Right forelimb (tissue), 1 donor: ENCODE results near the gene BMPR1A.

Source experiments
- DNase-seq: peaks from one replicate; pipeline ENCODE4 v3.0.0-alpha.2; 2018

Gene BMPR1A

DNA sequence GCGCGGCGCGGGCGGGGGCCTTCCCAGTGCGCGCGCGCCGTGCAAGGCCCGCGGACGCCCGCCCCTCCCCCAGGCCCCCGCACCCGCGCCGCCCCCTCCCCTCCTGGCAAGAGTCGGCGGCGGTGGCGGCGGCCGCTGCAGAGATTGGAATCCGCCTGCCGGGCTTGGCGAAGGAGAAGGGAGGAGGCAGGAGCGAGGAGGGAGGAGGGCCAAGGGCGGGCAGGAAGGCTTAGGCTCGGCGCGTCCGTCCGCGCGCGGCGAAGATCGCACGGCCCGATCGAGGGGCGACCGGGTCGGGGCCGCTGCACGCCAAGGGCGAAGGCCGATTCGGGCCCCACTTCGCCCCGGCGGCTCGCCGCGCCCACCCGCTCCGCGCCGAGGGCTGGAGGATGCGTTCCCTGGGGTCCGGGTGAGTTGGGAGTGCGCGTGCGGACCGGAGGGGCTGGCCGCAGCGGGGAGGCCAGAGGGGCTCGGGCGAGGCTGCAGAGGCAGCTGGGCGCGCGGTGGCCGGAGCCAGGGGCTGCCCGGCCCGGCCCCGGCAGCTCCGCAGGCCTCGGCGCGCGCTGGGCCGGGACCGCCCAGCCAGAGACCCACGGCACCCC is at the start of gene BMPR1A:
Gene BMPR1A (plus strand): TSS at position 109 of the 602 bp plus-strand sequence. CDS start 119,400 bp downstream, outside the sequence.
- DNase-seq: peak; percentile 97

DNA sequence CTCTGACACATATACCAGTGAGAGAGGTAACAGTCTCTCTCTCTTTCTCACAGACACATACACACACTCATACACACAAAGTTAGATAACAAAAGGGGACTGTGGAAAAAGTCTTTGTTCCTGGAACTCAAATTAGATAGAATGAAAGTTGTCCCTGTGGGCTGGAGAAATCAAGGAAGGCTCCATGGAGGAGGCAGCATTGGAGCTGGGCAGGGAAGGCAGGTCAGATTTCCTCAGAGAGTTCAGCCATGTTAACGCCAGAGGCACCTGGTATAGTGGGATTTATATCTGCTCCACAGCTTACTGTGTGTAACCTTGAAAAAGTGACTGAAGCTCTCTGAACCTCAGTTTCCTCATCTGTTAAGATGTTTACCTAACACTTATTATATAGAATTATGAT is 49.4 kb upstream of the BMPR1A start:
- DNase-seq: no peak

DNA sequence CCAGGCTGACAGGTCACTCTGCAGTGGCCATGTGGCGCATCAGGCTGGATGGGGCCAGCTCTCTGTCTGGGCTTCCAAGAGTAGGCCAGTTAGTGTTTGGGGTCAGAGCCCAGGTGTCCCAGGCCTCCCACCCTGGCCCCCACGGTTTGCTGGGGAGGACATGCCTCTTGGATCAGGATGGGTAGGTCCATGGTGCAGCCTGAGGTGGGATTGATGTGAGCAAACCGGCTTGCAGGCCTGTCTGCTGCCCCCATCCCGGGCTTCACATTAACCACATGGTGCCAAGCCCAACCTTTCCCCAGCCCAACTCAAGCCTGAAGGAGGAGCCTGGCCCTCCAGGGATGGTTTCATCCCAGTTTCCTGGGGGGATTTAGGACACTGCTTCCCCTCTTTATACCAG is 48.9 kb upstream of the BMPR1A start:
- no peak for DNase-seq

DNA sequence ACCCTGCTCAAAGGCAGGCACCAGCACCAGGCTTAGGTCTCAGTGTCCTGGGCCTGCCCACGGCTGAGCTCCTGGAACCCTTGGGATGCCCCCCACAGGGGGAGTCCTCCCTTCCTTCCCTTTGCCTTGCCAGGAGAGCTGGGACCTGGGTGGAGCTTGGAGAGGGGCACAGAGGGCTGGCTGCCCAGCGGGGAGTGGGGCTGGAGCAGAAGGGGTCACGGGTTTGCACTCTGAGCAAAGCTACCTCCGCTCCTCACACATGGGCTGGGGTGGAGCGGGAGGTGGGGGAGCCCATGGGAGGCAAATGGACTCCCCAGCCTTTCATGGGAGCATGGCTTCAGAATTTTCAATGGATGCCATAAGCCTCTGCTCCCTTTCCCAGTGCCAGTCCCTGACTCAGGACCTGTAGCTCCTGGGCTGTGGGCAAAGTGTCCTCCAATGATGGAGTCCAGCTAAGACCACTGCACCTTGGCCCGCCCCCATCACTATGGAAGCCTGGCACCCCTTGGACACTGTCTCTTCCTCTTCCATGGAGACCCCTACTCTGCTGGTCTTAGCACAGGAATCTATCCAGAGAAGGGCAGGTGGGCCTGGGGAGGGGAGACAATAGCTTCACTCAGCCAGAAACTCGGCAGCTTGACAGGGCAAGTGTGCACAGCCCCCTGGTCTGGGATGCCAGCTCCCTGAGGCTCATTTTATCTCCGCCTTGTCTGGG is 48.2 kb upstream of the BMPR1A start:
- no peak for DNase-seq

DNA sequence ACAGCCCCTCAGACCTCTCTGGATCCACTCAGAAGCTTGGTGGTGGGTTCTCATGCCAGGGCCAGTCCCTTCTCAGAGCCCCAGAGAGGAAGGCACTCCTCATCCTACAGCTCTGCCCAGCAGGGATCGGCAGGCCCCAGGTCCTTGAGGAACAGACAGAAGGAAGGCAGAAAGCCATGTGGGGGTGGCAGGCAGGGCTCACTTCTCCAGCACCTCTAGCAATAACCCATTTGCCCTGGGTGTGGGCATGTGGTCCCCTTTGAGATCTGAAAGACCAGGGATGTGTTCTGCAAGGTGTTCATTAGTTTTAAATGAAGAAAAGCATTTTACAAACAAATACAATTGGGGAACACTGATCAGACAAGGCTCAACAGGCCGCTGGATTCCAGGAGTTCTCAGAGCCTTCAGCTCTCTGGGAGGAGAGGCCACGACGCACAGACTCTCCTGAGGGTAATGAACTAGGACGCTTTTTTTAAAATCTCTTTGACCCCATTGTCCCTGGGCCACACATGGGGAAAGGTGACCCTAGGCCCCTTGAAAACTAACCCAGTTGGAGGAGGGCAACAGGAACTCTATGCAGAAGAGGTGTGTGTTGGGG is 47.5 kb upstream of the BMPR1A start:
- no peak for DNase-seq

DNA sequence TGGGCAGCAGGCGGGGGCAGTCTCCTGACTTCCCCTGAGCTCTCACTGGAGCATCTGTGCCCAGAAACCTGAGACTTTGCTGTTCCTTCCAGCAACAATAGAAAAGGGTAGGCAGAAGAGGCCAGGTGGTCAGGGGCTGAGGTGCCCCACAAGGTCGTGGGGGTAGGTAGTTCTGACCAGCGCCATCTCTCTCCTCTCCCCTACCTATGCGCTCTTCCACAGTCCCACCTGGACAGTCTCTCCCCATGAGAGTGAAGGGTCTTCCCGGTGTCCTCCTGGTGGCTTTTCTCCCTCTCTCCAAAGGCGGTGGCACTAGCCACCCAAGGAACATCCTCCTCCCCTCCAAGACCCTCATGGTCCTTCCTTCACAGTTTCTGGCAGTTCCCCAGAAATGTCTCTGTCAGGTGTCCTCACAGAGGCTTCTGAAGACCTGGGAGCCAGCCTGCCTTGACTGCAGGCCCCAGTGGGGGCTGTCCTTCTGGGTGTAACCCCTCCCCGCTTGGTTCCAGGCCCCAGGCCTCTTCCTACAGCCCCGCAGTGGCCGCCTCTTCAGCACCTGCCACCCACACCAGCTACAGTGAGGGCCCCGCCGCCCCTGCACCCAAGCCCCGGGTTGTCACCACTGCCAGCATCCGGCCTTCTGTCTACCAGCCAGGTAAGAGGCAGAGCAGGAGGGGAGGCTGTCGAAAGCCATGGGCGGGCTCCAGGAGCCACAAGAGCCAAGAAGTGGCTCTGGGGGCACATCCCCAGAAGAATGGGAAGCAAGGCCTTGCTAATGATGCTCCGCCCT is 46.8 kb upstream of the BMPR1A start:
- no peak for DNase-seq

DNA sequence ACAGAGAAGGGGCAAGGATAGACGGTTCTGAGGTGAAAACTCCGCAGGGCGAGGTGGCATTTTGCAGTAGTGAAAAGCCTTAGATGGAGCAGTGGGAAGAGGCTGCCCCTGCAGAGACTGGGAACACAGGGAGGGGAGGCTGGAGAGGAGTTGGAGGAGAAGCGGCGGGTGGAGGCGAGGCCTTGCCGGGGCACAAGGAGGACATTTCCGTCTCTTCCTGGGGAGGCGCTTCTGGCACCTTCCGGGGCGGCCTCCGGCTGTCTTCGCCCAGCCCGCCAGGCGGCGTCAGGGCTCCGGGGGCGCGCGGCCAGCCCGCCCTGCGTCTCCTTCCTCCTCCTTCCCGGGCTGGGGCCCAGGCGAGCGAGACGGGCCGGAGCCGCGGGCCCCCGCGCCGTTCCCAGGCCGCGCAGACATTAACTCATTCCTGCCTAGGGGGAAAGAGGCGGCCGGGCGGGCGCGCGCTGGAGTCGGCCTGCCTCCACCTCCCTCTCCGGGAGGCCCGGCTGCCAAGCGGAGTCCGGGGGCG is 45.4 kb upstream of the BMPR1A start:
- peak; percentile 95 for DNase-seq

DNA sequence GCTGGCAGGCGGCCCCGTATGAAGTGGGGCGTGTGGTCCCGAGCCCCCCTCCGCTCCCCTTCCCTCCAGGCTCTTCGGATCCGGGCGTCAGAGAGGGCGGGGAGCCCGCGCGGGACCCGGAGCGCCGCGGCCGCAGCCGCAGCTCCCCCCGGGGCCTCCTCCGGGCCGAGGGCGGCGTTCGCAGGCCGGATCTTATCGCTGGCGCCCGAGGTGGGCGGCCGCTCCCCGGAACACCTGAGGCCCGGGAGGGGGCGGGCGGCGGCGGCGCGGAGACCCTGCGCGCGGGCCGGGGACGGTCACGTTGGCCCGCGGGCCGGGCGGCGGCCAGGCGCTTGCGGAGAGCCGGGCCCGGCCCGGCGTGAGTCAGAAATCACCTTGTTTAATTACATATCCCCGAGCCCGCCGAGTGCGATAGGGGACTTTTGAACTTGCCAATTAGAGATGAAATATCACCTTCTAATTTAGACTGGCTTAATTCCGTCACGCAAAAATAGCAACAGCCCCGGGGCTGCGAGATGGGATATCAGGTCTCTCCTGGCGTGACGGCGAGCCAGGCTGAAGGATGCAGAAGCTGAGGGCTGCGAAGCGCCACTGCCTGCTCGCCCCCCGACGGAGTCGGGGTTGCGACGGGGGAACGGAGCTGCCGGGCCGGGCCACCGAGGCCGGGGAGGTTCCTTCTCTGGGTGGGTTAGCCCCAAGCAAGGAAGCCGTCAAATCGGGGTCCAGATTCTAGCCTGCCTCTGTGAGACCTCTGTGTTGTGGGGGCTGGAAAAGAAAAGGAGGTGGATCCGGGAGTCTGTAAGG is 44.7 kb upstream of the BMPR1A start:
- peak; percentile 80 for DNase-seq

DNA sequence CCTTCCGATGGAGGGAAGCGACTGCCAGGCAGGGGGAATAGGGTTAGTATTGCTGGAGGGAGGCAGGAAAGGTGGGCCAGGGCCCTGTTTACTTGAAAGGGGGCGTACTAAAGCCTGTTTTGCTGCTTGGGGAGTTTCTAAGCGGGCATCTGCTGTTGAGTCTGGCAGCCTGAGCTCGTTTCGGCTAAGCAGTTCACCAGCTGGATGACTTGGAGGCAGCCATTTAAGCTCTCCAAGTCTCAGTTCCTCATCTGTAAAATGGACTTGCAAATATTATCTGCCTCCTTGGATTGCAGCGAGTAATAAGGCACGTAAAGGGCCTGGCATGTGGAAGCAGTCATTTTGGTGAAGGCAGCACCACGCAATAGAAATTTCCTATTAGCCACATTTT is 44.1 kb upstream of the BMPR1A start:
- no peak for DNase-seq

DNA sequence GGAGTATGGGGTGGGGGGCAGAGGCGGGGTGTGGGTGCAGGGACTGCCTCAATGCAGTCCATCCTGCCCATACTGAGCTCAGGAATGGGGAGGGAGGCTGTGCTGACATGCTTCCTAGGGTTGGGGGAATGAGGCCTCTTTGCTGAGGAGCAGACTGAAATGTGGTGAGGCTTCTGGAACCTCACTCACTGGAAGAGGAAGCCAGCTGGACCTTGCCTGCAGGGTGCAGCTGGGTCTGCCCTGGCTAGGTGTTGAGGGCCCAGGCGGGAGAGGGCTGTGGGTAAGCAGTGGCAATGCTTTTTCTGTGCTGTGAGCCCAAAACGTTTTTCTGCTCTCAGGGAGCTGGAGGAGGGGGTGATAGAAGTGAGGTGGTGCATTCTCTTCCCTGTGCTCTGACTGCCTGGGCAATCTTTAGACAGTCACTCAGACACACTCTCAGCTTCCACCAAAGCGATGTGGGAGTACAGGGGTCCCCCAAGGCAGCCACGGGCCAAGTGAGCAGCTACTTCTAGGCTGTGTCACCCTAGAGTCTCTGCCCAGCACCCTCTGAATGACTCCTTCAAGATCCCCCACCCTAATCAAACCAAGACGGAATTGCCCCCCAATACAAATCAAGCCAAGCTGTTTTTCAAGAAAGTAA is 41.1 kb upstream of the BMPR1A start:
- no peak for DNase-seq

DNA sequence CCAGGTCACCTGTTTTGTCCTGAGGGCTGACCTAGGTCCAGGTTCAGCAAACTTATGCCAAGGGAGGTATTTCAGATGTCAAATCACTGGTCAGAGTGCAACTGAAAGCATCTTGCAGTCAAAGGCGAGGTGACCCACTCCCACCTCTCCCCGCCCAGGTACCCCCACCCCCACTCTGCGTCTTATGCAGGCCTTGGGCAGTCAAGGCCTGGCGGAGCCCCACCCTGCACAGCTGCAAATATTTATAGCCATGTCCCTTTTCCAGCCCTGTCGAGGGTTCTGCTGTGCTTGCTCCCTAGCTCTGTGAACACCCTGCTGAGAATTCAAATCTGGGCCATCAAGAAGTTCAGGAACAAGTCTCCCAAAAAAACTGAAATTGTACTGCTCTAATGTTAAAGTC is 40.6 kb upstream of the BMPR1A start:
- no peak for DNase-seq

DNA sequence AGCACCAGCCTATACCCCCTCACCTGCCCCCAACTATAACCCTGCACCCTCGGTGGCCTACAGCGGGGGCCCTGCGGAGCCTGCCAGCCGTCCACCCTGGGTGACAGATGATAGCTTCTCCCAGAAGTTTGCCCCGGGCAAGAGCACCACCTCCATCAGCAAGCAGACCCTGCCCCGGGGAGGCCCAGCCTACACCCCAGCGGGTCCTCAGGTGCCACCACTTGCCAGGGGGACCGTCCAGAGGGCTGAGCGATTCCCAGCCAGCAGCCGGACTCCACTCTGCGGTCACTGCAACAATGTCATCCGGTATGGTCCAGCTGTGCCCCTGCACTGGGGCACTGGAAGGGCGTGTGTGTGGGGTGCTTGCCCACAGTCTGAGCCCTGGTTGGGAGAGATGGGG is 40.0 kb upstream of the BMPR1A start:
- DNase-seq: no peak

DNA sequence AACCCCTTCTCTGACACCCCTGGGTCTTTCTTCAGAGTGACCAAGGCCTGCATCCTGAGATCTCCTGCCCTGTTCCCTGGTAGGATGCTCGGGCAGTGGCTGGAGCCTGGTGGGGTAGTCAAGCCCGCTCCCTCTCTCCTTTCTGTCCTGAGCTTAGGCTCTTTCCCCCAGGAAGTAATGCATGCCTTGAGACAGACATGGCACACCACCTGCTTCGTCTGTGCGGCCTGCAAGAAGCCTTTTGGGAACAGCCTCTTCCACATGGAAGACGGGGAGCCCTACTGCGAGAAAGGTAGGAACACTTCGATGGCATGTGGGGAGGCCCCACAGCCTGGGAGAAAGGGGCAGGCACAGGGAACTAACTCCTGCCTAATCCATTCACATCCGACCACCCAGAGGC is 37.9 kb upstream of the BMPR1A start:
- DNase-seq: no peak

DNA sequence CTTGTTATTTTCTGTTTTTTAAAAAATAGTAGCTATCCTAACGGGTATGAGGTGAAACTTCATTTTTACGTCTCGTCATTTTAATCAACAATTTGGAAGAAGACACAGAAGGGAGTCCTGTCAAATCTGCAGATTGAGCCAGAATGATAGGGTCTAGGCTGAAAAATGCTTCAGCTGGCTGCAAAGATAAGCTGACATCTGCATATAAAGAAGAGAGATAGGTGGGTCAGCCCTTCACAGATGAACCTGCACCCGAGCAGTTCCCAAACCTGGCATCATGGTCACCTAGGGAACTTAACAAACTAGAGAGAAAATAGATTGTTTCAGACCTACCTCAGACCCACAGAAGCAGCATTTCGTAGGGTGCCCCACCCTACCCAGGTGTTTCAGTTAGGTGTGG is 35.2 kb upstream of the BMPR1A start:
- no peak for DNase-seq

DNA sequence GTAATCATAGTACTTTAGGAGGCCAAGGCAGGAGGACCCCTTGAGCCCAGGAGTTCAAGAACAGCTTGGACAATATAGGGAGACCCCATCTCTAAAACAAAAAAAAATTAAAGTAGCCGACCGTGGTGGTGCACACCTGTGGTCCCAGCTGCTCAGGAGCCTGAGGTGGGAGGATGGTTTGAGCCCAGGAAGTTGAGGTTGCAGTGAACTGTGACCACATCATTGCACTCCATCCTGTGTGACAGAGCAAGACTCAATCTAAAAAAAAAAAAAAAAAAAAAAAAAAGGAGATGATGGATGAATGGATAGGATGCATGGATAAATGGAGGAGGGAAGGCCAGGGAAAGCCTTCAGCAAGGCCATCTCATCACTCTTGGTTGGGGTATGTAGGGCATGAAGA is 33.4 kb upstream of the BMPR1A start:
- no peak for DNase-seq

DNA sequence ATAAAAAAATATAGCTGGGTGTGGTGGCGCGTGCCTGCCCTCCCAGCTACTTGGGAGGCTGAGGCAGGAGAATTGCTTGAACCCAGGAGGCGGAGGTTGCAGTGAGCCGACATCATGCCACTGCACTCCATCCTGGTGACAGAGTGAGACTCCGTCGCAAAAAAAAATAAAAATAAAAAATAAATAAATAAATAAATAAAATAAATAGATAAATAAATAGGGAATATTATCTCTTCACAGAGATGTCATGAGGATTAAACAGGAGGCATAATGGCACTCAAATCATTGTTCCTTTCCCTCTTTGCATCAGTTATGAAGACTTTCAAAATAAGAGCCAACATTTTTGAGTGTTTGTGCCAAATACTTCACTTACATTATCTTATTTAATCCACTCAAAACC is 32.0 kb upstream of the BMPR1A start:
- DNase-seq: no peak

DNA sequence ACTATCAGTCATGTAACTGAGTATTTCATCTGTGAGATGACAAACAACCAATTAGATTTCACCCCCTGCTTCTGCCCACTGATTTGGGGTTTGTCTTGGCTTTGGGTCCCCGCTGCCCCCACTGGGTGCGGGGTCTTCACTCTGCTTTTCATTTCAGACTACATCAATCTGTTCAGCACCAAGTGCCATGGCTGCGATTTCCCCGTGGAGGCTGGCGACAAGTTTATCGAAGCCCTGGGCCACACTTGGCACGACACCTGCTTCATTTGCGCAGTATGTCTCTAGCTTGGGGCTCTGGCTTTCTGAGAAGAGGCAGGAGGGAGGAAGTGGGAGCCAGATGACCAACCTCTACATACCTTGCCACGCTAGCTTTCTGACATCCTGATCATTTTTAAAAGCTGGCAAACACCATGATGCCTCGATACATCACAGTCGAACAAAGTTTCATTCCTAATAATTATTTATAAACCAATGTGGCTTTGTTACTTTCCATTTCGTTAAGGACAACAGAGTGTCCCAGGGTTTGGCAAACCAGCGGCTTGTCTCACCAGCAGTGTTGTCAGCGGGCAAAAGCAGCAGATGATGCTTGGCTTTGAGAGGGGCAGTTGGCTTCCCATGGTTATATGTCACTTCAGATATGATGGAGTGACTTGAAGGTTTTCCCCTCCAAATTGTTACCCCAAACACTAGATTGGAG is 30.3 kb upstream of the BMPR1A start:
- no peak for DNase-seq

DNA sequence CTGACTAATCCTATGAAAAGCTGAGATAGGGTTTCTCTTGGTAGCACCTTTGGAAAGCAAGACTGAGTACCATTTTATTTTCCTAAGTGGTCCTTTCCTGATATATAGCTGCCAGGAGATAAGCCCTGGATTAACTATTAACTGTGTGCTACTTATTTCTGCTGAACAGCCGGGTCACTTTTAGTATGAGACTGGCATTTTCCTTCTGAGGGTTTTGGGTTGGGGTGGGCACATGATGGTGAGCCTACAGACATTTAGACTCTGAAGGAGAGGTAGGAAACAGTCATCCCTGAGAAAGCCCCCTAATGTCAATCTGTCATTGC is 29.8 kb upstream of the BMPR1A start:
- no peak for DNase-seq

DNA sequence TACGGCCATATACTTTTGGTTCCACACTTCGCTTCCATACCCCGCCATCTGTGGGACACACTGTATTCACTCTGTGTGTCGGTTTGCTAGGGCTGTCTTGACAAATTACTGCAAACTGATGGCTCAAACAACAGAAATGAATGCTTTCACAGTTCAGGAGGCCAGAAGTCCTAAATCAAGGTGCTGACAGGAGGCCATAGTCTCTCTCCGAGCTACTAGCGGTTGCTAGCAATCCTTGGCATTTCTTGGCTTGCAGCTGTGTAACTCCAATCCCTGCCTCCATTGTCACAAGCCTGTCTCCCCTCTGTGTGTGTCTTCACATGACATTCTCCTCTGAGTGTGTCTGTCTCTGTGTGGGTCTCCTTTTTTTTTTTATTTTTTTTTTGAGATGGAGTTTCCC is 28.9 kb upstream of the BMPR1A start:
- no peak for DNase-seq

DNA sequence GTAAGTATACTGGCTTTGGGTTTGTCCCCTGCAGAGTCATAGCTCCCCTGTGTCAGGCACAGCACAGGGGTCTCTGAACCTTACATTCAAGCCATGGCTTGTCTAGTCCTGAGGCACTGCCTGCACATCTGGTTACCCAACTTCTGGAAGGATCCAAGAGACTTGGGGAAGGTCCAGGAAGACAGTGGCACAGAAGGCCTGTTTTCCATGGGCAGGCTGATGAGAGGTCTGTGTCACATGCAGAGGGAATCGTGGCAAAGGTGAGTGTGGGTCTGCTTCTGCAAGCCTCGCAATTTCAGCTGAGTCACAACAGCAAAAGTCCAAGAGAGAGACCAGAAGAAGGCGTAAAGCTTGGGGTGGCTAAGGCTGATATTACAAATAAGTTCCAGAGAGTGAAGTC is 28.4 kb upstream of the BMPR1A start:
- no peak for DNase-seq

DNA sequence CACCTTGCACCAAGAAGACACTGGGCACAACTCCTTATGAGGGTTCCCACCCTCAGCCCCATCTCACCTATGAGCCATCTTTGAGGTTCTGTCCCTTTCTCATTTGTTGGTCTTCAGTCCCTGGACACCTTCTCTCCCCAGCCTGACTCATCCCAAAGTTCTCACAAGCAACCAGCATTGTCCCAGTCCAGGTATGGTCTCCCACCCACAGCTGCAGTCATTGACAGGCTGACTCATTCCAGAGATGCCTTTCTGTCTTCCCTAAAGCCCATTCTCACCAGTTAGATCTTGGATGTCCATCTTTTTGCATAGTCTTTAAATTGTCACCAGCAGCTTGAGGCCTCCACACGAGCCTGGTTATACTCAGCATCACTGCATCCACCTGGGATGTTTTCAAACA is 26.7 kb upstream of the BMPR1A start:
- DNase-seq: no peak

DNA sequence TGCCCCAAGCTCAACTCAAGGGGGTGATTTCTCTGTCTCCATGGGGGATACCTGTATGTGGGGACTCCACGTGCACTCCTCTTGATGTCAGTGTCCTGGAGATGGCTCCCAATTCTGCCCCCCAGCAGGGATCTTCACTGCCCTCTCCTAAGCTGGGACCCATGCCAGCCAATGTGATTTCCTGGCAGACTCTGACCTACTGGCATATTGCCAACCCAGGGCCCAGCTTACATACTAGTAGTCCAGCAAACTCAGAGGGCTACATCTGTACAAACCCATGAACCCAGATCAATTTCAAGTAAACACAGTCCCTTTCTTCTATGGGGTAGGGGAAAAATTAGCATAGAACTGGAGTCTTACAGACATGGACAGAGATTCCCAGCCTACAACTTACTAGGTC is 26.2 kb upstream of the BMPR1A start:
- DNase-seq: no peak
